Measurements from ENCODE around the gene KCNQ1. TPM values are rescaled to one million over a fixed set of nuclear protein-coding genes. Genes with fewer than 3 reads are reported as not detected.

Gene KCNQ1
- total RNA-seq, 1 donor from 2014 or later: 2.7 TPM

GRCh38 chr11:2702771-2703362 lies 258.1 kb downstream of the KCNQ1 start:
- no peak for TF ChIP-seq POLR2AphosphoS5 (IDR thresholded peaks at IDR 0.05; ENCODE audit: insufficient read depth in 1 of 2, low read depth in 1 of 2)
- no peak for TF ChIP-seq CTCF (IDR thresholded peaks at IDR 0.05)
- no peak for TF ChIP-seq POLR2A (IDR thresholded peaks at IDR 0.05)
- Histone ChIP-seq H3K27ac (no peak overlapping the region), H3K27me3 (no peaks in the 10 kb centered on the region), H3K9me3 (no peaks in the 10 kb centered on the region), H3K4me3 (no peak overlapping the region), H3K36me3 (no peaks in the 10 kb centered on the region), H3K4me1 (peaks cover 3% of the 10 kb centered on the region)
- no peak for DNase-seq (ENCODE audit: extremely low spot score in 2 of 2)
- intact Hi-C loops (cut with DNase I): loop anchor here (5.0 kb wide), 1 partner anchor 184 kb away; the partner anchor contains the start of gene CDKN1C

GRCh38 chr11:2703363-2704141 lies 258.7 kb downstream of the KCNQ1 start:
- TF ChIP-seq POLR2A (IDR thresholded peaks at IDR 0.05) (no peak), POLR2AphosphoS5 (IDR thresholded peaks at IDR 0.05; ENCODE audit: insufficient read depth in 1 of 2, low read depth in 1 of 2) (no peak)
- H3K9me3 ChIP-seq: no peaks in the 10 kb centered on the region
- no peaks in the 10 kb centered on the region for H3K36me3 ChIP-seq
- no peak overlapping the region for H3K4me3 ChIP-seq
- H3K27me3 ChIP-seq: no peaks in the 10 kb centered on the region
- no peak for DNase-seq (ENCODE audit: extremely low spot score in 2 of 2)
- H3K27ac ChIP-seq: no peak overlapping the region
- H3K4me1 ChIP-seq: peaks cover 10% of the 10 kb centered on the region
- intact Hi-C loops (cut with DNase I): loop anchor here (5.0 kb wide), 1 partner anchor 184 kb away; the partner anchor contains the start of gene CDKN1C

- H3K27ac ChIP-seq: no peak overlapping the region
- H3K4me3 ChIP-seq: no peak overlapping the region
- no peak for DNase-seq (ENCODE audit: extremely low spot score in 2 of 2)
- peaks cover 11% of the 10 kb centered on the region for H3K4me1 ChIP-seq
- TF ChIP-seq CTCF (IDR thresholded peaks at IDR 0.05): no peak
- no peak for TF ChIP-seq POLR2AphosphoS5 (IDR thresholded peaks at IDR 0.05; ENCODE audit: insufficient read depth in 1 of 2, low read depth in 1 of 2)
- TF ChIP-seq POLR2A (IDR thresholded peaks at IDR 0.05): no peak
- no peaks in the 10 kb centered on the region for H3K27me3 ChIP-seq
- no peaks in the 10 kb centered on the region for H3K9me3 ChIP-seq
- H3K36me3 ChIP-seq: no peaks in the 10 kb centered on the region
- intact Hi-C loops (cut with DNase I): loop anchor here (5.0 kb wide), 1 partner anchor 183 kb away; the partner anchor contains the start of gene CDKN1C
Measured at GRCh38 chr11:2704356-2704755, 259.5 kb downstream of the KCNQ1 start.

GRCh38 chr11:2704896-2705606 lies 260.2 kb downstream of the KCNQ1 start:
- peaks cover 11% of the 10 kb centered on the region for H3K4me1 ChIP-seq
- H3K9me3 ChIP-seq: no peaks in the 10 kb centered on the region
- intact Hi-C loops (cut with DNase I): loop anchor here (5.0 kb wide), 1 partner anchor 182 kb away; the partner anchor contains the start of gene CDKN1C
- H3K4me3 ChIP-seq: no peak overlapping the region
- no peak for DNase-seq (ENCODE audit: extremely low spot score in 2 of 2)
- no peak overlapping the region for H3K27ac ChIP-seq
- H3K27me3 ChIP-seq: no peaks in the 10 kb centered on the region
- TF ChIP-seq POLR2A (IDR thresholded peaks at IDR 0.05) (no peak), POLR2AphosphoS5 (IDR thresholded peaks at IDR 0.05; ENCODE audit: insufficient read depth in 1 of 2, low read depth in 1 of 2) (no peak), CTCF (IDR thresholded peaks at IDR 0.05) (no peak)
- H3K36me3 ChIP-seq: no peaks in the 10 kb centered on the region

- Histone ChIP-seq H3K4me1 (peaks cover 11% of the 10 kb centered on the region), H3K27ac (no peak overlapping the region), H3K9me3 (no peaks in the 10 kb centered on the region), H3K27me3 (no peaks in the 10 kb centered on the region), H3K4me3 (no peak overlapping the region), H3K36me3 (no peaks in the 10 kb centered on the region)
- DNase-seq (ENCODE audit: extremely low spot score in 2 of 2): no peak
- intact Hi-C loops (cut with DNase I): no loop called here
- TF ChIP-seq POLR2A (IDR thresholded peaks at IDR 0.05) (no peak), POLR2AphosphoS5 (IDR thresholded peaks at IDR 0.05; ENCODE audit: insufficient read depth in 1 of 2, low read depth in 1 of 2) (no peak), CTCF (IDR thresholded peaks at IDR 0.05) (no peak)
Measured at GRCh38 chr11:2706321-2706720, 261.5 kb downstream of the KCNQ1 start.
